HEK293 (cell line): ENCODE measurements around the gene PPARD.
A peak's percentile ranks its signal among the peaks of the same experiment; 100 is the strongest.

Experiments
- CTCF ChIA-PET: fragments of 350-600 bp; formaldehyde crosslinking; extraction: SDS; loops from one replicate; lab custom pipeline; 2021; ENCODE audit warnings: antibody characterized with exemption; lab: Yijun Ruan, JAX
- POLR2A ChIA-PET: fragments of 300-600 bp; formaldehyde crosslinking; extraction: SDS; loops from one replicate; lab custom pipeline; 2020; ENCODE audit warnings: antibody characterized with exemption, inconsistent platforms; lab: Yijun Ruan, JAX
- H3K27ac ChIP-seq: fragments of 200-500 bp; sonication (Bioruptor generic); 2 replicates; pipeline ENCODE4 v1.5.1; 2014; ENCODE audit warnings: low read depth, low read length, control low read depth, inconsistent platforms; ENCODE audit errors: extremely low read depth
- H3K36me3 ChIP-seq, 2 experiments: fragments of 200-500 bp in 1 of 2; sonication (Bioruptor generic) in 1 of 2; 1 replicate in 1 of 2; 2 replicates in 1 of 2; pipeline ENCODE4 v1.5.1; 2014 to 2017; ENCODE audit warnings: inconsistent platforms in 2 of 2, low read length in 2 of 2; ENCODE audit not compliant: control insufficient read depth in 2 of 2, insufficient read depth in 1 of 2
- H3K4me1 ChIP-seq: fragments of 200-500 bp; sonication (Bioruptor generic); 2 replicates; pipeline ENCODE4 v1.5.1; 2014; ENCODE audit warnings: mild to moderate bottlenecking, low read length, inconsistent platforms; ENCODE audit not compliant: control insufficient read depth, insufficient read depth
- H3K4me3 ChIP-seq: 2 replicates; pipeline ENCODE4 v1.5.1; 2011; ENCODE audit warnings: low read depth, mild to moderate bottlenecking, control low read depth, low read length, moderate library complexity
- H3K9me3 ChIP-seq: fragments of 200-500 bp; sonication (Bioruptor generic); 2 replicates; pipeline ENCODE4 v1.5.1; 2014; ENCODE audit warnings: low read depth, low read length, inconsistent platforms; ENCODE audit not compliant: control insufficient read depth, insufficient read depth
- IKZF3 ChIP-seq: fragments of 450-650 bp; IDR thresholded peaks from 2 replicates; pipeline ENCODE4 v1.5.0; 2018; ENCODE audit warnings: missing biosample characterization, mild to moderate bottlenecking, missing genetic modification characterization, moderate library complexity
- MZF1 ChIP-seq: fragments of 450-650 bp; formaldehyde crosslinking; IDR thresholded peaks from 2 replicates; pipeline ENCODE4 v1.5.1; 2017; ENCODE audit warnings: missing biosample characterization, missing genetic modification characterization, borderline replicate concordance
- SETDB1 ChIP-seq: IDR thresholded peaks from one replicate; pipeline ENCODE4 v1.6.1; 2017; ENCODE audit warnings: mild to moderate bottlenecking, low read length, moderate library complexity, mixed read lengths; ENCODE audit not compliant: insufficient read length
- WT1 ChIP-seq: fragments of 450-650 bp; formaldehyde crosslinking; IDR thresholded peaks from 2 replicates; pipeline ENCODE4 v1.5.1; 2016; ENCODE audit warnings: missing biosample characterization, missing genetic modification characterization
- ZBTB17 ChIP-seq: fragments of 450-650 bp; formaldehyde crosslinking; IDR thresholded peaks from 2 replicates; pipeline ENCODE4 v1.5.1; 2016; ENCODE audit warnings: missing biosample characterization, missing genetic modification characterization
- ZBTB48 ChIP-seq: fragments of 450-650 bp; formaldehyde crosslinking; IDR thresholded peaks from 2 replicates; pipeline ENCODE4 v1.5.1; 2016; ENCODE audit warnings: missing biosample characterization, missing genetic modification characterization
- ZIC2 ChIP-seq: fragments of 450-650 bp; formaldehyde crosslinking; IDR thresholded peaks from 2 replicates; pipeline ENCODE4 v1.5.1; 2016; ENCODE audit warnings: missing biosample characterization, missing genetic modification characterization
- ZNF121 ChIP-seq: fragments of 450-650 bp; formaldehyde crosslinking; IDR thresholded peaks from 2 replicates; pipeline ENCODE4 v1.5.1; 2016; ENCODE audit warnings: missing biosample characterization, missing genetic modification characterization
- ZNF132 ChIP-seq: fragments of 450-650 bp; formaldehyde crosslinking; IDR thresholded peaks from 2 replicates; pipeline ENCODE4 v1.5.1; 2017; ENCODE audit warnings: missing biosample characterization, missing genetic modification characterization, borderline replicate concordance
- ZNF335 ChIP-seq: fragments of 450-650 bp; formaldehyde crosslinking; conservative IDR thresholded peaks from 2 replicates; pipeline ENCODE4 v1.5.1; 2016; ENCODE audit warnings: missing biosample characterization, missing genetic modification characterization
- ZNF350 ChIP-seq: fragments of 450-650 bp; formaldehyde crosslinking; IDR thresholded peaks from 2 replicates; pipeline ENCODE4 v1.5.0; 2017; ENCODE audit warnings: missing biosample characterization, mild to moderate bottlenecking, missing genetic modification characterization
- ZNF366 ChIP-seq: fragments of 450-650 bp; formaldehyde crosslinking; conservative IDR thresholded peaks from 2 replicates; pipeline ENCODE4 v1.5.1; 2016; ENCODE audit warnings: missing biosample characterization, missing genetic modification characterization
- ZNF48 ChIP-seq: fragments of 450-650 bp; formaldehyde crosslinking; IDR thresholded peaks from 2 replicates; pipeline ENCODE4 v1.5.1; 2016; ENCODE audit warnings: missing biosample characterization, missing genetic modification characterization
- ZNF544 ChIP-seq: fragments of 450-650 bp; formaldehyde crosslinking; IDR thresholded peaks from 2 replicates; pipeline ENCODE4 v1.5.0; 2017; ENCODE audit warnings: missing biosample characterization, missing genetic modification characterization
- ZNF626 ChIP-seq: fragments of 450-650 bp; sonication (Bioruptor Pico); formaldehyde crosslinking; IDR thresholded peaks from 2 replicates; pipeline ENCODE4 v1.5.1; 2018; ENCODE audit warnings: missing biosample characterization, missing genetic modification characterization, inconsistent platforms
- TF ChIP-seq, protein P1 (sequence below): fragments of 450-650 bp; formaldehyde crosslinking; conservative IDR thresholded peaks from 2 replicates; pipeline ENCODE4 v1.5.1; 2016; ENCODE audit warnings: low read depth, missing biosample characterization, missing genetic modification characterization
- TF ChIP-seq, protein P2 (sequence below): fragments of 450-650 bp; formaldehyde crosslinking; IDR thresholded peaks from 2 replicates; pipeline ENCODE4 v1.5.1; 2016; ENCODE audit warnings: missing biosample characterization, missing genetic modification characterization
- TF ChIP-seq, protein P3 (sequence below): fragments of 450-650 bp; formaldehyde crosslinking; IDR thresholded peaks from 2 replicates; pipeline ENCODE4 v1.5.1; 2017; ENCODE audit warnings: missing biosample characterization, missing genetic modification characterization
- TF ChIP-seq, protein P4 (sequence below): fragments of 450-650 bp; formaldehyde crosslinking; IDR thresholded peaks from 2 replicates; pipeline ENCODE4 v1.5.1; 2016; ENCODE audit warnings: missing biosample characterization, missing genetic modification characterization
- TF ChIP-seq, protein P5 (sequence below): fragments of 450-650 bp; formaldehyde crosslinking; IDR thresholded peaks from 2 replicates; pipeline ENCODE4 v1.5.1; 2016; ENCODE audit warnings: missing biosample characterization, missing genetic modification characterization

The PPARD gene

DNA sequence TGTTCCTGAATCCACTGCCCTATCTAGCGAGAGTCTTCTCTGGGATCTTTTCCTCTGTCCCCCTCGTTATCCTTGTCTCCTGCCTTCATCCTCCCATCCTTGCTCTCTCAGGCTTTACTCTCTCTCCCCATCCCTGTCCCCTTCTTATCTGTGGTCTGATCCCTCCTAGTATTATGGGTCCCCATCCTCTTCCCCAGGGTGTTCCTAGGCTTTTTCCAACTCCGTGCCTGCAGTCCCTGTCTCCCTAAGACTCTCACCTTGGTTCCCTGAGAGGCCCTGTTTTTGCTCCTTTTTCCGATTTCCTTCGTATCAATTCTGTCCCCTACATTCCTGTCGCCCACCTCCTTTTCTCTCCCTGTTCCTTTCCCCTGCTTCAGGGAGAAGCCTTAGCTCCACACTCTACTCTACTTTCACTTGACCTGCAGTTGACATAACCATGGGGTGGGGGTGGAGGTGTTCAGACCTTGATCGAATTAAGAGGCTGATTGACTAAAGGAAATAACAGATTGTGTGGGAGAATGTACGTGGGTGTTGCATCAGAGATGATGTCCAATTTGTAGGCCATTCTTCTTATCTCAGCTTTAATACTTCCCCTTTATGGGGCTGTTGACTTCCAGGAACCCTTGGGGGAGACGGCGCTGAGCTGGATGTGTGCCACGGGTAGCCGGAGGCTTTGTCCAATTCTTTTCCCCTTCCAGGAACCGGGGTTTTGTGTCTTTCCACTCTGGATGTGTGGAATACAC, 905 bp downstream of the PPARD start (continued):
- TF ChIP-seq ZNF366 (peak; percentile 78), IKZF3 (peak; percentile 48; the same call in 1 of the 2 replicates), ZNF626 (no peak), WT1 (tag by site-specific recombination) (peak; percentile 16; the same call in 1 of the 2 replicates), ZBTB17 (tag by site-specific recombination) (peak; percentile 98), ZNF121 (tag by site-specific recombination) (no peak), ZNF132 (tag by site-specific recombination) (no peak), ZNF335 (tag by site-specific recombination) (peak; percentile 83; the same call in 1 of the 2 replicates), ZIC2 (tag by site-specific recombination) (no peak)

DNA sequence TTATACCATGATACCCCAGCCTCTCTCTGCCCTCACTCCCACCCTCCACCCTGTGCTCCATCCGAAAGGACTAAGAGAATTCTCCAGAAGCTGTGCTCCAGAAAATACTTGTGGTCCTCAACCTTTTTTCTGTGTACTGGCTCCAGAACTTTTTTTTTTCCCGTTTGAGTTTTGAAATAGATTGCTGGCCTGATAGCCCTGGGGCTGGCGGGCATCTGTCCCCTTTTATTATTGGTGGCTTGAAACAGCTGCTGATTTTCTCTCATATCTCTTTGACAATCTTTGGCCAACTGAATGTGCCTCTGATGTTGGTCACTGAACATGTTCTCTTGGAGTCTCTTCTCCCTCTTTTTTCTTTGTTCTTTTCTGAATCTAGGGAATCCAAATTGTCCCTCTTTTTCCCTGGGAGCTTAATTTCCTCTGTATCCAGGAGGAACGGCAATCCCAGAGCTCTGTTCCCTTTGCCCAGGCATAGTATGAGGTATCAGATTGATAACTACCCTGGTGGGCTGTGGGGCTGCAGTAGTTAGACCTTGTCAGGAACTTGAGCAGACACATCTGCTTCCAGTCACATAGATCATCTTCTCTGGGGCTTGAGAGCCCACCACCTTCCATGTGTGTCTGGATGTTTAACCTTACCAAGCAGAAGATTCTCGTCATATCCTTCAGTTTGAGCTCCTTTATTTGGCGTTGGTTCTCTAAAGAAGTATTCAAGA, 1.6 kb downstream of the PPARD start:
- Histone ChIP-seq H3K4me3 (no peak overlapping the region), H3K27ac (no peak overlapping the region), H3K9me3 (no peaks in the 10 kb centered on the region), H3K36me3 (peaks cover 0 to 33% of the 10 kb centered on the region in 2 experiments; a peak in 2 of 3 replicates), H3K4me1 (no peaks in the 10 kb centered on the region; the same call in 1 of the 2 replicates)
- CTCF ChIA-PET, result interaction anchor here (0.6 to 6.9 kb wide), 15 partner anchors 10 to 338 kb away, joined by 3 to 149 read pairs (median 4); partner anchors contain the start of genes FANCE and RPL10A
- POLR2A ChIA-PET, result interaction anchor here (0.6 to 2.9 kb wide), 5 partner anchors 16 to 171 kb away, joined by 3 to 13 read pairs (median 5); partner anchors contain the start of genes FANCE and RPL10A
- TF ChIP-seq ZNF544 (tag by site-specific recombination), result no peak
- no peak for TF ChIP-seq ZNF350 (tag by site-specific recombination)
- no peak for TF ChIP-seq ZNF48 (tag by site-specific recombination)
- TF ChIP-seq, protein P1, sequence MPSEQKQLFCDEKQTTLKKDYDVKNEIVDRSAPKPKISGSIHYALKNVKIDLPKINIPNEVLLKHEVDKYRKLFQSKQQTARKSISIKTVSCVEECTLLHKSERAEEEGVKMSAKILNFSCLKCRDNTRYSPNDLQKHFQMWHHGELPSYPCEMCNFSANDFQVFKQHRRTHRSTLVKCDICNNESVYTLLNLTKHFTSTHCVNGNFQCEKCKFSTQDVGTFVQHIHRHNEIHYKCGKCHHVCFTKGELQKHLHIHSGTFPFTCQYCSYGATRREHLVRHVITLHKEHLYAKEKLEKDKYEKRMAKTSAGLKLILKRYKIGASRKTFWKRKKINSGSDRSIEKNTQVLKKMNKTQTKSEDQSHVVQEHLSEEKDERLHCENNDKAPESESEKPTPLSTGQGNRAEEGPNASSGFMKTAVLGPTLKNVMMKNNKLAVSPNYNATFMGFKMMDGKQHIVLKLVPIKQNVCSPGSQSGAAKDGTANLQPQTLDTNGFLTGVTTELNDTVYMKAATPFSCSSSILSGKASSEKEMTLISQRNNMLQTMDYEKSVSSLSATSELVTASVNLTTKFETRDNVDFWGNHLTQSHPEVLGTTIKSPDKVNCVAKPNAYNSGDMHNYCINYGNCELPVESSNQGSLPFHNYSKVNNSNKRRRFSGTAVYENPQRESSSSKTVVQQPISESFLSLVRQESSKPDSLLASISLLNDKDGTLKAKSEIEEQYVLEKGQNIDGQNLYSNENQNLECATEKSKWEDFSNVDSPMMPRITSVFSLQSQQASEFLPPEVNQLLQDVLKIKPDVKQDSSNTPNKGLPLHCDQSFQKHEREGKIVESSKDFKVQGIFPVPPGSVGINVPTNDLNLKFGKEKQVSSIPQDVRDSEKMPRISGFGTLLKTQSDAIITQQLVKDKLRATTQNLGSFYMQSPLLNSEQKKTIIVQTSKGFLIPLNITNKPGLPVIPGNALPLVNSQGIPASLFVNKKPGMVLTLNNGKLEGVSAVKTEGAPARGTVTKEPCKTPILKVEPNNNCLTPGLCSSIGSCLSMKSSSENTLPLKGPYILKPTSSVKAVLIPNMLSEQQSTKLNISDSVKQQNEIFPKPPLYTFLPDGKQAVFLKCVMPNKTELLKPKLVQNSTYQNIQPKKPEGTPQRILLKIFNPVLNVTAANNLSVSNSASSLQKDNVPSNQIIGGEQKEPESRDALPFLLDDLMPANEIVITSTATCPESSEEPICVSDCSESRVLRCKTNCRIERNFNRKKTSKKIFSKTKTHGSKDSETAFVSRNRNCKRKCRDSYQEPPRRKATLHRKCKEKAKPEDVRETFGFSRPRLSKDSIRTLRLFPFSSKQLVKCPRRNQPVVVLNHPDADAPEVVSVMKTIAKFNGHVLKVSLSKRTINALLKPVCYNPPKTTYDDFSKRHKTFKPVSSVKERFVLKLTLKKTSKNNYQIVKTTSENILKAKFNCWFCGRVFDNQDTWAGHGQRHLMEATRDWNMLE (tag by site-specific recombination), result no peak
- TF ChIP-seq, protein P2, sequence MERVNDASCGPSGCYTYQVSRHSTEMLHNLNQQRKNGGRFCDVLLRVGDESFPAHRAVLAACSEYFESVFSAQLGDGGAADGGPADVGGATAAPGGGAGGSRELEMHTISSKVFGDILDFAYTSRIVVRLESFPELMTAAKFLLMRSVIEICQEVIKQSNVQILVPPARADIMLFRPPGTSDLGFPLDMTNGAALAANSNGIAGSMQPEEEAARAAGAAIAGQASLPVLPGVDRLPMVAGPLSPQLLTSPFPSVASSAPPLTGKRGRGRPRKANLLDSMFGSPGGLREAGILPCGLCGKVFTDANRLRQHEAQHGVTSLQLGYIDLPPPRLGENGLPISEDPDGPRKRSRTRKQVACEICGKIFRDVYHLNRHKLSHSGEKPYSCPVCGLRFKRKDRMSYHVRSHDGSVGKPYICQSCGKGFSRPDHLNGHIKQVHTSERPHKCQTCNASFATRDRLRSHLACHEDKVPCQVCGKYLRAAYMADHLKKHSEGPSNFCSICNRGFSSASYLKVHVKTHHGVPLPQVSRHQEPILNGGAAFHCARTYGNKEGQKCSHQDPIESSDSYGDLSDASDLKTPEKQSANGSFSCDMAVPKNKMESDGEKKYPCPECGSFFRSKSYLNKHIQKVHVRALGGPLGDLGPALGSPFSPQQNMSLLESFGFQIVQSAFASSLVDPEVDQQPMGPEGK (tag by site-specific recombination), result no peak
- no peak for TF ChIP-seq MZF1 (tag by site-specific recombination)
- TF ChIP-seq, protein P3, sequence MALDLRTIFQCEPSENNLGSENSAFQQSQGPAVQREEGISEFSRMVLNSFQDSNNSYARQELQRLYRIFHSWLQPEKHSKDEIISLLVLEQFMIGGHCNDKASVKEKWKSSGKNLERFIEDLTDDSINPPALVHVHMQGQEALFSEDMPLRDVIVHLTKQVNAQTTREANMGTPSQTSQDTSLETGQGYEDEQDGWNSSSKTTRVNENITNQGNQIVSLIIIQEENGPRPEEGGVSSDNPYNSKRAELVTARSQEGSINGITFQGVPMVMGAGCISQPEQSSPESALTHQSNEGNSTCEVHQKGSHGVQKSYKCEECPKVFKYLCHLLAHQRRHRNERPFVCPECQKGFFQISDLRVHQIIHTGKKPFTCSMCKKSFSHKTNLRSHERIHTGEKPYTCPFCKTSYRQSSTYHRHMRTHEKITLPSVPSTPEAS (tag by site-specific recombination), result no peak
- no peak for TF ChIP-seq SETDB1
- no peak for TF ChIP-seq ZNF366
- TF ChIP-seq, protein P4, sequence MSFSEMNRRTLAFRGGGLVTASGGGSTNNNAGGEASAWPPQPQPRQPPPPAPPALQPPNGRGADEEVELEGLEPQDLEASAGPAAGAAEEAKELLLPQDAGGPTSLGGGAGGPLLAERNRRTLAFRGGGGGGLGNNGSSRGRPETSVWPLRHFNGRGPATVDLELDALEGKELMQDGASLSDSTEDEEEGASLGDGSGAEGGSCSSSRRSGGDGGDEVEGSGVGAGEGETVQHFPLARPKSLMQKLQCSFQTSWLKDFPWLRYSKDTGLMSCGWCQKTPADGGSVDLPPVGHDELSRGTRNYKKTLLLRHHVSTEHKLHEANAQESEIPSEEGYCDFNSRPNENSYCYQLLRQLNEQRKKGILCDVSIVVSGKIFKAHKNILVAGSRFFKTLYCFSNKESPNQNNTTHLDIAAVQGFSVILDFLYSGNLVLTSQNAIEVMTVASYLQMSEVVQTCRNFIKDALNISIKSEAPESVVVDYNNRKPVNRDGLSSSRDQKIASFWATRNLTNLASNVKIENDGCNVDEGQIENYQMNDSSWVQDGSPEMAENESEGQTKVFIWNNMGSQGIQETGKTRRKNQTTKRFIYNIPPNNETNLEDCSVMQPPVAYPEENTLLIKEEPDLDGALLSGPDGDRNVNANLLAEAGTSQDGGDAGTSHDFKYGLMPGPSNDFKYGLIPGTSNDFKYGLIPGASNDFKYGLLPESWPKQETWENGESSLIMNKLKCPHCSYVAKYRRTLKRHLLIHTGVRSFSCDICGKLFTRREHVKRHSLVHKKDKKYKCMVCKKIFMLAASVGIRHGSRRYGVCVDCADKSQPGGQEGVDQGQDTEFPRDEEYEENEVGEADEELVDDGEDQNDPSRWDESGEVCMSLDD, result no peak
- TF ChIP-seq, protein P5, sequence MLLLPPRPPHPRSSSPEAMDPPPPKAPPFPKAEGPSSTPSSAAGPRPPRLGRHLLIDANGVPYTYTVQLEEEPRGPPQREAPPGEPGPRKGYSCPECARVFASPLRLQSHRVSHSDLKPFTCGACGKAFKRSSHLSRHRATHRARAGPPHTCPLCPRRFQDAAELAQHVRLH, result no peak
- TF ChIP-seq ZBTB48 (tag by site-specific recombination), result no peak
